ENCODE results near the gene TCERG1L.
"Not testable (repeated sequence)": the region's sequence is repeated elsewhere in the genome, so short reads cannot be mapped to it uniquely, and the experiment has no call there.

The TCERG1L gene

GRCh38 chr10:131083915-131084790 is 227.4 kb downstream of the TCERG1L start:
- no peak overlapping the region for H3K27ac ChIP-seq

GRCh38 chr10:131082991-131083481 is 228.5 kb downstream of the TCERG1L start:
- Histone ChIP-seq H3K4me3 (no peak overlapping the region), H3K27ac (no peak overlapping the region)

More at GRCh38 chr10:131083915-131084790, 227.4 kb downstream of the TCERG1L start:
- no peak overlapping the region for H3K4me3 ChIP-seq

- Histone ChIP-seq H3K4me3 (no peak overlapping the region), H3K27ac (no peak overlapping the region)
Measured at GRCh38 chr10:131082201-131082850, 229.2 kb downstream of the TCERG1L start.

GRCh38 chr10:131081786-131082185 is 229.7 kb downstream of the TCERG1L start:
- no peak overlapping the region for H3K27ac ChIP-seq

GRCh38 chr10:131081376-131081775 is 230.1 kb downstream of the TCERG1L start:
- H3K4me3 ChIP-seq = no peak overlapping the region
- no peak overlapping the region for H3K27ac ChIP-seq

More at GRCh38 chr10:131081786-131082185, 229.7 kb downstream of the TCERG1L start:
- no peak overlapping the region for H3K4me3 ChIP-seq

- Histone ChIP-seq H3K27ac (no peak overlapping the region), H3K4me3 (no peak overlapping the region)
Measured at GRCh38 chr10:131080571-131080970, 230.9 kb downstream of the TCERG1L start.

GRCh38 chr10:131079314-131079713 is 232.2 kb downstream of the TCERG1L start:
- Histone ChIP-seq H3K4me3 (no peak overlapping the region), H3K27ac (no peak overlapping the region)

GRCh38 chr10:131078882-131079280 is 232.6 kb downstream of the TCERG1L start:
- not testable (repeated sequence) for H3K4me3 ChIP-seq, H3K27ac ChIP-seq

GRCh38 chr10:131078131-131078881 is 233.2 kb downstream of the TCERG1L start:
- Histone ChIP-seq H3K27ac (no peak overlapping the region), H3K4me3 (no peak overlapping the region)

GRCh38 chr10:131077724-131078123 is 233.8 kb downstream of the TCERG1L start:
- no peak overlapping the region for H3K4me3 ChIP-seq

GRCh38 chr10:131077031-131077430 is 234.5 kb downstream of the TCERG1L start:
- no peak overlapping the region for H3K27ac ChIP-seq
- no peak overlapping the region for H3K4me3 ChIP-seq

More at GRCh38 chr10:131077724-131078123, 233.8 kb downstream of the TCERG1L start:
- no peak overlapping the region for H3K27ac ChIP-seq

GRCh38 chr10:131076356-131076755 is 235.2 kb downstream of the TCERG1L start:
- Histone ChIP-seq H3K4me3 (no peak overlapping the region), H3K27ac (no peak overlapping the region)

- Histone ChIP-seq H3K4me3 (no peak overlapping the region), H3K27ac (no peak overlapping the region)
Measured at GRCh38 chr10:131075218-131075770, 236.2 kb downstream of the TCERG1L start.

- Histone ChIP-seq H3K4me3 (no peak overlapping the region), H3K27ac (no peak overlapping the region)
Measured at GRCh38 chr10:131074682-131075081, 236.8 kb downstream of the TCERG1L start.

- H3K4me3 ChIP-seq = no peak overlapping the region
- no peak overlapping the region for H3K27ac ChIP-seq
Measured at GRCh38 chr10:131073469-131074035, 238.0 kb downstream of the TCERG1L start.

- Histone ChIP-seq H3K4me3 (no peak overlapping the region), H3K27ac (no peak overlapping the region)
Measured at GRCh38 chr10:131072651-131073468, 238.7 kb downstream of the TCERG1L start.

GRCh38 chr10:131071721-131072120 is 239.8 kb downstream of the TCERG1L start:
- H3K4me3 ChIP-seq = no peak overlapping the region
- no peak overlapping the region for H3K27ac ChIP-seq

- no peak overlapping the region for H3K27ac ChIP-seq
- H3K4me3 ChIP-seq = no peak overlapping the region
Measured at GRCh38 chr10:131070856-131071255, 240.7 kb downstream of the TCERG1L start.

GRCh38 chr10:131068760-131069159 is 242.8 kb downstream of the TCERG1L start:
- Histone ChIP-seq H3K4me3 (no peak overlapping the region), H3K27ac (no peak overlapping the region)

Measured in skin epidermis (tissue), 12 donors.